ENCODE measurements around the gene CDKN2AIPNL. TPM values are rescaled to one million over a fixed set of nuclear protein-coding genes. Genes with fewer than 3 reads are reported as not detected.
A peak's percentile ranks its signal among the peaks of the same experiment; 100 is the strongest.
"Not testable (repeated sequence)": the region's sequence is repeated elsewhere in the genome, so short reads cannot be mapped to it uniquely, and the experiment has no call there.

The CDKN2AIPNL gene
- polyA plus RNA-seq, 3 donors, result 29.8 to 42.4 (median 31.8) TPM

GRCh38 chr5:134445856-134446818 lies 34.5 kb upstream of the CDKN2AIPNL start:
- DNase-seq (ENCODE audit: extremely low read depth in 1 of 11, low read depth in 9 of 11, low spot score in 4 of 11), result no peak

- no peak for DNase-seq (ENCODE audit: extremely low read depth in 1 of 11, low read depth in 9 of 11, low spot score in 4 of 11)
Observed at GRCh38 chr5:134444941-134445471, 33.3 kb upstream of the CDKN2AIPNL start.

- no peak for DNase-seq (ENCODE audit: extremely low read depth in 1 of 11, low read depth in 9 of 11, low spot score in 4 of 11)
Observed at GRCh38 chr5:134440201-134440755, 28.6 kb upstream of the CDKN2AIPNL start.

- peak in 4 of 11 donors; percentile 28 to 58 (median 46) for DNase-seq (ENCODE audit: extremely low read depth in 1 of 11, low read depth in 9 of 11, low spot score in 4 of 11)
Observed at GRCh38 chr5:134439210-134439654, 27.6 kb upstream of the CDKN2AIPNL start.

GRCh38 chr5:134438721-134439123 lies 27.0 kb upstream of the CDKN2AIPNL start:
- no peak for DNase-seq (ENCODE audit: extremely low read depth in 1 of 11, low read depth in 9 of 11, low spot score in 4 of 11)

- no peak for DNase-seq (ENCODE audit: extremely low read depth in 1 of 11, low read depth in 9 of 11, low spot score in 4 of 11)
Observed at GRCh38 chr5:134437847-134438581, 26.3 kb upstream of the CDKN2AIPNL start.

- no peak for DNase-seq (ENCODE audit: extremely low read depth in 1 of 11, low read depth in 9 of 11, low spot score in 4 of 11)
Observed at GRCh38 chr5:134437340-134437846, 25.7 kb upstream of the CDKN2AIPNL start.

- DNase-seq (ENCODE audit: extremely low read depth in 1 of 11, low read depth in 9 of 11, low spot score in 4 of 11), result peak in 2 of 11 donors; percentile 34 to 54
Observed at GRCh38 chr5:134436523-134437339, 25.1 kb upstream of the CDKN2AIPNL start.

GRCh38 chr5:134435560-134435959 lies 23.9 kb upstream of the CDKN2AIPNL start:
- no peak for DNase-seq (ENCODE audit: extremely low read depth in 1 of 11, low read depth in 9 of 11, low spot score in 4 of 11)

- DNase-seq (ENCODE audit: extremely low read depth in 1 of 11, low read depth in 9 of 11, low spot score in 4 of 11), result no peak
Observed at GRCh38 chr5:134432677-134433359, 21.1 kb upstream of the CDKN2AIPNL start.

- no peak for DNase-seq (ENCODE audit: extremely low read depth in 1 of 11, low read depth in 9 of 11, low spot score in 4 of 11)
Observed at GRCh38 chr5:134432174-134432573, 20.5 kb upstream of the CDKN2AIPNL start.

GRCh38 chr5:134430001-134430569 lies 18.4 kb upstream of the CDKN2AIPNL start:
- DNase-seq (ENCODE audit: extremely low read depth in 1 of 11, low read depth in 9 of 11, low spot score in 4 of 11), result no peak

GRCh38 chr5:134427540-134428041 lies 15.9 kb upstream of the CDKN2AIPNL start:
- no peak for DNase-seq (ENCODE audit: extremely low read depth in 1 of 11, low read depth in 9 of 11, low spot score in 4 of 11)

GRCh38 chr5:134426361-134426760 lies 14.7 kb upstream of the CDKN2AIPNL start:
- DNase-seq (ENCODE audit: extremely low read depth in 1 of 11, low read depth in 9 of 11, low spot score in 4 of 11), result no peak

- DNase-seq (ENCODE audit: extremely low read depth in 1 of 11, low read depth in 9 of 11, low spot score in 4 of 11), result no peak
Observed at GRCh38 chr5:134423376-134423775, 11.7 kb upstream of the CDKN2AIPNL start.

- DNase-seq (ENCODE audit: extremely low read depth in 1 of 11, low read depth in 9 of 11, low spot score in 4 of 11), result no peak
Observed at GRCh38 chr5:134422791-134423365, 11.2 kb upstream of the CDKN2AIPNL start.

GRCh38 chr5:134421038-134421437 lies 9.4 kb upstream of the CDKN2AIPNL start:
- DNase-seq (ENCODE audit: extremely low read depth in 1 of 11, low read depth in 9 of 11, low spot score in 4 of 11), result not testable (repeated sequence)
